NCI-H2227 treated with DMSO at 0.1 percent for 48 hours (cell line): ENCODE measurements around the gene RAPGEF2.
"Not testable (repeated sequence)": the region's sequence is repeated elsewhere in the genome, so short reads cannot be mapped to it uniquely, and the experiment has no call there.

Experiments
- DNase-seq: peaks from one replicate; lab custom pipeline; 2025; lab: John Stamatoyannopoulos, UW

Gene RAPGEF2

GRCh38 chr4:159098482-159099127 lies 4.3 kb upstream of the RAPGEF2 start:
- no peak for DNase-seq

GRCh38 chr4:159101988-159102621 lies 774 bp upstream of the RAPGEF2 start:
- no peak for DNase-seq

DNA sequence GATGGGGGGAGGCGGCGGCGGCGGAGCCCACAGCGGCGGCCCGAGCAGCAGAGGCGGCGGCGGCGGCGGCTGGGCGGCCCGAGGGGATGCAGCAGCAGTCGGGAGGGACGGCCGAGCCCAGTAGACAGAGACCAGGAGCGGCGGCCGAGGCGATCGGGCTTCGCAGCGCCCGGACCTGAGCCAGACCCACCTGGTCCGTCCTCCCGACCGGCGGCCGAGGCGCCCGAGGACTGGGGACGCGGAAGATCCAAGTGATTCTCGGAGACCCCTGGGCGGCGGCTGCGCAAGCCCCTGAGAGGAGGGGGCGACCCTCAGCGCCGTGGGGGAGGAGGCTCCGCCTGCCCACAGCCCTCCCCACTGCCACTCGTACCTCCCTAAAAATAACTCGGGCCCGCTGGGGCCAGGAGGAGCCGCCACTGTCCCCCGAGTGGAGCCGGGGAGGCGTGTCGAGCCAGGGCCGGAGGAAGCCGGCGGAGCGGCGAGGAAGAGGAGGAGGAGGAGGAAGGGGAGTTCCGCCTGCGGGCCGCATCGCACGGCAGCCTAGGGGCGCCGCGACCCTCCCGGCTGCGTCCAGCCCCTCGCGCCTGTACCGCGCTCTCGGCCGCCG lies 608 bp downstream of the RAPGEF2 start:
- DNase-seq: no peak

DNA sequence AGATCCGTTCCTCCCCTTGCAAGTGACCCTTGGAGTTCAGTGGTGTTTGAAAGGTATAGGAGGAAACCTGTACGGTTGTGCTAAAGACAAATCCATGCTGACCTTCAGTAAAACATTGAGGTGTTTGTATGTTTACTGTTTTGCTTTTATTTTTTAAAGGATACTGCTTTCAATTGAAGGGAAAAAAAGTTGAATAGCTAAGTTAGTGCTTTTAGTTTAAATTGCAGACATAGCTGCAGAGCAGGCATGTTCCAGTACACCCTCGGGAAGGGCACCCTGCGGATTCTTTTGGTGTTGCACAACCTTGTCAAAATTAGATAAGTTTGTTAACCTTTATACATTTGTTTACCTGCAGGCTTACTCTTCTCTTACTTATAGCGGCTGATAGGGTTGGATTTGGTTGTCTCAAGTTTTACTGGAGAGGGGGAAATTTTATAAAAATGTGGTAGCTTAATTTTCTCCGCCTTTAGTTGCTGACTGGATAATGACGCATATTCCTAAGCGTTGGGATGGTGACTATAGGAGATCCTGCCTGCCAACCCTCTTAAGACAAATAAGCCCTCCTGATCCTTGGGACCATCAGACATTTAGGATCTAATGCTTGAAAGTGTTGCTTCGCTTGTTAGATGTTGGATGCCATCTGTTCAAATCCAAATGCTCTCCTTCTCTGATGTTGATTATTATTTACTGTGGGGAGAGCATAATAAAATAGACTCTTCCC lies 2.0 kb downstream of the RAPGEF2 start:
- DNase-seq: no peak

GRCh38 chr4:159105761-159106243 lies 2.9 kb downstream of the RAPGEF2 start:
- no peak for DNase-seq

- DNase-seq: no peak
Measured at GRCh38 chr4:159106636-159107035, 3.8 kb downstream of the RAPGEF2 start.

GRCh38 chr4:159107203-159107925 lies 4.5 kb downstream of the RAPGEF2 start:
- DNase-seq: no peak

DNA sequence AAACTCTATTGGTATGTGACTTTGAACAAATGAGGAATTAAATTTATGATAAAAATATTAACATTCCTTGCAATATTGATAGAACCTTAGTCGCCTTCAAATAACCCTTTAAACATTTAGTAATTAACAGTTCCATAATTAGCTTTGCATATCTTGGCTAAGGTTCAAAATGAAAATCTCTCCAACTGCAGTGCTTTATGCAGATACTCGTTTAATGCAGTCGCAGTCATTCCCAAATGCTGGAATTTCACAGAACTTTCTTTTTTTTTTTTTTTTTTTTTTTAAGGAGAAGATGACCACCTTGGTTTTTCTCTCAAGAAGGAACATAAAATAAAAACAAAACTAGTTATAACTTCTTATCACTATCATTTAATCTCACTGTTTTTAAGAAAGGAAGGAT lies 5.2 kb downstream of the RAPGEF2 start:
- DNase-seq: no peak

GRCh38 chr4:159110961-159111360 lies 8.1 kb downstream of the RAPGEF2 start:
- no peak for DNase-seq

DNA sequence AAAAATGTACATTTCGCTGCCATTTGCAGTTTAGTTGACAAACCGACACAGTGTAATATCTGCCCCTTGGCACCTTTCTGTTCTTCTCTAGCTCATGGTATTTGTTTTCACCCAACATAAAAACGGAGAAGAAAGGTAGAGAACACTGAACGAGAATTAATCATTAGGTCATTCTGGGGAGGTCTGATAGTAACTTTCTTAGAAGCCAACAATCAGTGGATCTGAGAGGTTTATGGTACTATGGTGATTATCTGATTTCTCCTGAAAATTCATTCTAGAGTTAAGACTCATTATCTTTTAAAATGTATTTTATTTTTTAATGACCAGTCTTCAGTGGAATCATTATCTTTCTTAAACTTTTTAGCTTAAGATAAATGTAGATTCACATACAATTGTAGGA lies 8.5 kb downstream of the RAPGEF2 start:
- no peak for DNase-seq

DNA sequence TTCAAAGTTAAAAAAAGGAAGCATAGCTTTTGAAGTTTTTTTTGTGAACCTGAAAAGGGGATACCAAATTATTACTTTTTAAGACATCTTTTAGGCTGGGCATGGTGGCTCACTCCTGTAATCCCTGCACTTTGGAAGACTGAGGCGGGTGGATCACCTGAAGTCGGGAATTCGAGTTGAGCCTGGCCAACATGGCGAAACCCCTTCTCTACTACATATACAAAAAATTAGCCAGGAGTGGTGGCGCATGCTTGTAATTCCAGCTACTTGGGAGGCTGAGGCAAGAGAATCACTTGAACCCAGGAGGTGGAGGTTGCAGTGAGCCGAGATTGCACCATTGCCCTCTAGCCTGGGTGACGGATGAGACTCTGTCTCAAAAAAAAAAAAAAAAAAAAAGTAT lies 10.5 kb downstream of the RAPGEF2 start:
- not testable (repeated sequence) for DNase-seq

DNA sequence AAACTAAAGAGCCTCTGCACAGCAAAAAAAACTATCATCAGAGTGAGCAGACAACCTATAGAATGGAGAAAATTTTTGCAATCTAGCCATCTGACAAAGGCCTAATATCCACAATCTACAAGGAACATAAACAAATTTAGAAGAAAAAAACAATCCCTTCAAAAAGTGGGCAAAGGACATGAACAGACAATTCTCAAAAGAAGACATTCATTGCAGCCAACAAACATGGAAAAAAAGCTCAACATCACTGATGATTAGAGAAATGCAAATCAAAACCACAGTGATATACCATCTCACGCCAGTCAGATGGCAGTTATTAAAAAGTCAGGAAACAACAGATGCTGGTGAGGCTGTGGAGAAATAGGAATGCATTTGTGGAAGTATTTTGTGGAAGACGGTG lies 13.2 kb downstream of the RAPGEF2 start:
- DNase-seq: not testable (repeated sequence)

- DNase-seq: not testable (repeated sequence)
Measured at GRCh38 chr4:159116693-159117092, 13.8 kb downstream of the RAPGEF2 start.

- no peak for DNase-seq
Measured at GRCh38 chr4:159117564-159117963, 14.7 kb downstream of the RAPGEF2 start.

DNA sequence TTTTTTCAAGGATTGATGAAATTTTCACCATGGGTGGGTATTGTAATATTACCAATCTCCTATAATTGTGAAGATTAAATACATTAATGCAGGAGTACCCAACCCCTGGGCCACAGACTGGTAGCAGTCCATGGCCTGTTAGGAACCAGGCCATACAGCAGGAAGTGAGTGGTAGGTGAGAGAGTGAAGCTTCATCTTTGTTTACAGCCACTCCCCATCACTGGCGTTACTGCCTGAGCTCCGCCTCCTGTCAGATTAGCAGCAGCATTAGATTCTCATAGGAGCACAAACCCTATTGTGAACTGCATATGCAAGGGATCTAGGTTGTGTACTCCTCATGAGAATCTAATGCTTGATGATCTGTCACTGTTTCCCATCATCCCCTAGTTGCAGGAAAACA lies 15.1 kb downstream of the RAPGEF2 start:
- DNase-seq: no peak

GRCh38 chr4:159121371-159121770 lies 18.5 kb downstream of the RAPGEF2 start:
- DNase-seq: no peak

DNA sequence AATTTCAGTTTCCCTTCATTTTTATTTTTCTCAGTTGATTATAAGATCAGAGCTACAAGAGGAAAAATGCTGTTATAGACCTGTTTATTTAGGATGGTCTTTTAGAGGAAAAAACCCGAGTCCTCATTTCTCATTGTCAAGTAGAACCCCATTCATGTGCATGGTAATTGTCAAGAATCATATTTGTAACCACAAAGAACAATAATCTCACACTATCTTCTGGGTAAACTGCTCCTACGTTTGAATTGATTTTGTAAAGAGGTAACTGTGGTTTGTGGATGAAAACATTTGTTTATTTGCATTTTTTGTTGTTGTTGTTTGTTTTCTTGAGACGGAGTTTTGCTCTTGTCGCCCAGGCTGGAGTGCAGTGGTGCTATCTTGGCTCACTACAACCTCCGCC lies 23.8 kb downstream of the RAPGEF2 start:
- no peak for DNase-seq

DNA sequence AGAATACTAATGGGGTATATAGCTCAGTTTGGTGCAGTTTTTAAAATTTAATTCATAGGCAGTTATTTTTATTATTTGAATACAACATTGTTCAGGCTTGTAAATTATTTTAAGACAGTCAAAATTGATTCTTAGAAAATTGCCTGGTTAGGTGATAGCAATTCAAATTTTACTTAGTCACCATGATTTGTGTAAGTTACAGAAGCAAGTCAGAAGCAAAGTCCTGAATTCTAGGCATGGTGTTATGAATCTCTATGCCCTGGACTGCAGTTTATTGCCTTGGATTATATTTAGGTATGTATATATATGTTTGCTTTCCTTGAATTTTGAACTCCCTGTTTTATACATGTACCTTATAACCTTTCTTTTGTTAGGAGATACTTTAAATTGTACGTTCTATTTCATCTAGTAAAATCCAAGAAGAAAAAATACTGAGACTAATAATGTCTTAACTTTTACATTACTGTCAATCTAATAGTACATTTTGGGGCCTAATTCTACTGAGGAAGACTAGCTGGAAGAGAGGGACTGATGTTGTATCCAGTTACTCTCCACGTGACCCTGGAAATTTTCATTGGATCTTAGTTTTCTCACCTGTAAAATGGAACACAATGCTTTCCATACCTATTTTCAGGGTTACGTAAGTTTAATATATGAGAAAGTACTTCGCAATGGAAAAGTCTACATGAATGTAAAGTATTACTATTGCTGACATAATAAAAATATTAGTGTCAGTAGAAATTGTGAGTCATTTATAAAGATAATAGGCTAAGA lies 25.1 kb downstream of the RAPGEF2 start:
- no peak for DNase-seq

DNA sequence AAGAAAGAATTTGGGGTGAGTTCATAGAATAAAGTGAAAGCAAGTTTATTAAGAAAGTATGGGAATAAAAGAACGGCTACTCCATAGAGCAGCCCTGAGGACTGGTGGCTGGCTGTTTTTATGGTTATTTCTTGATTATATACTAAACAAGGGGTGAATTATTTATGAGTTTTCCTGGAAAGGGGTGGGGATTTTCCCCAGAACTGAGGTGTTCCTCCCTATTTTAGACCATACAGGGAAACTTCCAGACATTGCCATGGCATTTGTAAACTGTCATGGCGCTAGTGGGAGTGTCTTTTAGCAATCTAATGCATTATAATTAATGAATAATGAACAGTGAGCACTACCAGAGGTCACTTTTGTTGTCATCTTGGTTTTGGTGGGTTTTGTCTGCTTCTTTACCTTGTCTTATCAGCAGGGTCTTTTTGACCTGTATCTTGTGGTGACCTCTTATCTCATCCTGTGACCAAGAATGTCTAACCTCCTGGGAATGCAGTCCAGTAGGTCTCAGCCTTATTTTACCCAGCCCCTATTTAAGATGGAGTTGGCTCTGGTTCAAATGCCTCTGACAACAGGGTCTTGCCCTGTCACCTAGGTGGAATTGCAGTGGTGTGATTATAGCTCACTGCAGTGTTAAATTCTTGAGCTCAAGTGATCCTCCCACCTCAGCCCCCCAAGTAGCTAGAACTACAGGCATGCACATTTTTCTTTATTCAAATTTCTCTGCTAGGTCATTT lies 27.1 kb downstream of the RAPGEF2 start:
- no peak for DNase-seq

- DNase-seq: no peak
Measured at GRCh38 chr4:159131564-159131963, 28.7 kb downstream of the RAPGEF2 start.

DNA sequence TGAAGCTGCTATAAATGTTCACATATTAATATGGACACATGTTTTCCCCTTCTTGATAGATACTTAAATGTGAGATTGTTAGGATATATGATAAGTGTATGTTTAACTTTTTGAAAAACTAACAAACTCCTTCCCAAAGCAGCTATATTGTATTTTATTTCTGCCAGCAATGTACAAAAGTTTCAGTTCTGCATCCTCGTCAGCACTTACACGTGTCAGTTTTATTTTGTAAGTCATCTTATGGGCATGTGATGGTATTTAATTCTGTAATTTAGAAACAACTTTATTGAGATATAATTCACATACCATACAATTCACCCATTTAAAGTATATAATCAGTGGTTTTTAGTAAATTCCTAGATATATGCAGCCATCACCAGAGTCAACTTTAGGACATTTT lies 31.6 kb downstream of the RAPGEF2 start:
- DNase-seq: no peak
